T-helper 1 cell (primary cell): ENCODE measurements around the gene SPPL3.
"Not testable (repeated sequence)": the region's sequence is repeated elsewhere in the genome, so short reads cannot be mapped to it uniquely, and the experiment has no call there.

Experiments used
- DNase-seq, 5 donors: peaks; one replicate each; pipeline ENCODE4 v3.0.0-alpha.2; 2012 to 2020

Gene SPPL3

DNA sequence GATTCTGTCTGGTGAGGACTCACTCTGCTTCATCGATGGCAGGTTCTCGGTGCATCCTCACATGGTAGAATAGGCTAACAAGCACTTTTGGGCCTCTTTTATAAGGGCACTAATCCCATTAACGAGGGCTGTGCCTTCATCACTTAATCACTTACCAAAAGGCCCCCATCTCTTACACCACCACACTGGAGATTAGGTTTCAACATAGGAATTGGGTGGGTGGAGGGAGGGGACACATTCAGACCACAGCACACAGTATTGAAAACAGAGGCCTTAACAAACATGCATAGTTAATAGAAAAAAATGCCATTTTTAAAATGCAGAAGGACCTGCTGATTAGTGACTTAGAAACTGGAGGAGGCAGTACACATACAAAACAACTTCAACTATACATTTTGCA lies 61.6 kb downstream of the SPPL3 start:
- DNase-seq: no peak

DNA sequence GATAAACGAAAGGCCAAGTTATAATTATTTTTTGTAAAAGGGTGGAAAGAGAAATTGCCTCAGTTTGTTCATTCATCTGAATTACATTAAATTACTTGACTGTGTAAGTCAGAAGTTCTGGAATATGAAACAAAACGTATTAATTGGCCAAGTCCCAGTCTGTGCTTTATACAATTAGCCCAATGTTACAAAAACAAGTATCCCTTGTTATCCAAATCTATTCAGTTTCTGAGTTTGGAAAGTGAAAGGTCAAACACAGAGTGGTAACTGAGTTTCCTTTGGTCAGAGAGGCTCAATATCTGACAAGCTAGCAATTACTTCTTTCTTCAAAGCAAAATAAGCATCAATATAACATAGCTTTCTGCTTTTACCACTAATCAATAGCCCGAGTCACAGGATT lies 62.6 kb downstream of the SPPL3 start:
- DNase-seq: no peak

DNA sequence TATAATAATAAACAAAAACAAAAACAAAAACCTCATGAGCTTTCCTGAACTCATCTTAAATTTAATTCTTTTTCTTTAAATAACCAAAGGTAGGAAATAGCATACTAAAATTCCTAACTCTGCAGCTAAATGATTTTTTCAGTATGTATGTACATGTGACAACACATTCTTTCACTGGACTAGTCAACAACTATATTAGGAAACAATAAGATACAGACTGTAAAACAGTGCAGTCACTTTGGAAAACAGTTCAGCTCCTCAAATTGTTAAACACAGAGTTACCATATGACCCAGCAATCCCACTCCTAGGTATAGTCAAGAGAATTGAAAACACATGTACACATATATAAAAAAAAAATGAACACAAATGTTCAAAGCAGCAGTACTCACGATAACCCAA lies 64.7 kb downstream of the SPPL3 start:
- DNase-seq: no peak

DNA sequence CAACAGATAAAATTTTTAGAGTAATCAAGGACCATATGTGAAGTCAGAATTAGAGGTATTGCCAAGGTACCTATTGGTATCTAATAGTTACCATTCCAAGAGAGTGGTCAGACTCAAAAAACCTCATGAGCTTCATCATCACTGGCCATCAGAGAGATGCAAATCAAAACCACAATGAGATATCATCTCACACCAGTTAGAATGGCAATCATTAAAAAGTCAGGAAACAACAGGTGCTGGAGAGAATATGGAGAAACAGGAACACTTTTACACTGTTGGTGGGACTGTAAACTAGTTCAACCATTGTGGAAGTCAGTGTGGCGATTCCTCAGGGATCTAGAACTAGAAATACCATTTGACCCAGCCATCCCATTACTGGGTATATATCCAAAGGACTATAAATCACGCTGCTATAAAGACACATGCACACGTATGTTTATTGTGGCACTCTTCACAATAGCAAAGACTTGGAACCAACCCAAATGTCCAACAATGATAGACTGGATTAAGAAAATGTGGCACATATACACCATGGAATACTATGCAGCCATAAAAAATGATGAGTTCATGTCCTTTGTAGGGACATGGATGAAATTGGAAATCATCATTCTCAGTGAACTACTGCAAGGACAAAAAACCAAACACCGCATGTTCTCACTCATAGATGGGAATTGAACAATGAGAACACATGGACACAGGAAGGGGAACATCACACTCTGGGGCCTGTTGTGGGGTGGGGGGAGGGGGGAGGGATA lies 65.4 kb downstream of the SPPL3 start:
- DNase-seq: not testable (repeated sequence)

DNA sequence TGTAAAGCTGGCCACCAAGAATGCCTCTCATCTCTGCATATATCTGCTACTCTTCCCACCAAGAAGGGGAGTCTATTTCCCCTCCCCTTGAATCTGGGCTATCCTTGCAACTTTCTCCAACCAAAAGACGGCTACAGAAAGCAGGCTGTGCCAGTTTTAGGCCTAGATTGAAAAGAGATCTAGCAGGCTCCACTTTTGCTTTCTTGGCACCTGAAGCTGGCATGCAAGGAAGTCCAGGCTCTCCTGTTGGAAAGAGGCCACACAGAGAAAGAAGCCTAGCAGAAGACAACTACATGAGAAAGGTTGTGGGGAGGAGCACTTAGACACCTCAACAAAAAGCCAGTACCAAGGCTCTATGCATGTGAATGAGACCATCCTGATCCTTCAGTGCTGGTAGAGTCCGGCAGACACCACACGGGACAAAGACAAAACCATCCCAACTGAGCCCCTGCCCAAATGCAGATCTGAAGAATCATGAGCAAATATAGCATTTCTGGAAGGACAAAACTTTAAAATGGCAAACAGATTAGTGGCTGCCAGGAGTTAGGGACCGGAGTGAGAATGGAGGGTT lies 68.0 kb downstream of the SPPL3 start:
- no peak for DNase-seq

DNA sequence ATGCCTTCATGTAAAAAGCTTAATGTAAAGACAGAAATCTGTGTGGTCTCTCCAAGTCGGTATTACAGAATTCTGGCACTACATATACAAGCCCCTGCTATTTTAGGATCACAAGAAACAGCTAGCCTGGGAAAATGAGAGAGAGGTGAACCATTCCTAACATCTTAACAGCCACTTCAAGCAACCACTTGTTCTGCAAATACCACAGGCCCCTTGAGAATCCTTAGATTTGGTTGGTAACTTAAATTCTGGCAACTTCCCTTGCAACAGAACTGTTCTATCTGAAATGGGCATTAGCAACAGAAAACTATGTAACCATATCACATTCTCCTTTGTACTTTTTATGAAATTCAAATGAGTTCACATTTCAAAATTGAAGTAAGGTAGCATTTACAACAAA lies 68.5 kb downstream of the SPPL3 start:
- DNase-seq: no peak

GRCh38 chr12:120835304-120835612 lies 68.9 kb downstream of the SPPL3 start:
- no peak for DNase-seq

DNA sequence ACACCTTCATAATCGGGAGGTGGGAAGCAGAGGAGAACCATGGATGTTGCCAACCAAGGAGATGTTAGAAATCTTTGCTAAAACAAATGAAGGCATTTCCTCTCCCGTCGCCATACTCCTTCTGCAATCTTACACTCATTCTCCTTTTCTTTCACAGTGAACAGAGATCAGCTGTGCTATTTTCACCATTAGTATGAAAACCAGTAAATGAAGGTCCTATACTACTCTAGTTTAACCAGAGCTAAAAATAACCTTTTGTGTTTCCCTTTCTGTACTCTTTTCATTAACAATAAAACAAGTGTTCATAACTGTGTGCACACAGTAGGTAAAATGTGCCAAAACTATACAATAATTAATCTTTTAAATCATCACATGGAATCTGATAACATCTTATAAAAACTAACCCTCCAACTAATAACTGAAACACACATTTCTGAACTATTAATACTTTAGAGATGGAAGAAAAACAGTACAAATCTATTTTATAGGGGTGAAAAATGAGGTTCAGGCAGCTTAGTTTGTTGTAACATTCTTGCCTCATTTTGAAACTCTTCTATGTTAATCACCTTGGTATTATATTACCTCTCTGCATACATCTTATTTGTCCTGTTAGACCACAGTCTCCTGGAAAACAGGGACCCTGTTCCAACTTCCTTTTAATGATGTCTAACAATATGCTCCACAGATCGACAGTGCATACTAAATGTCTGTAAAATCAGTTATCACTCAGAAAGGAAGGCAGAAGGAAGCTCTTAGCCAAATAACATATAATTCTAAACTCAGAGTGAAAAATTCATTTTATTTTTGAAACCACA lies 69.5 kb downstream of the SPPL3 start:
- no peak for DNase-seq

- no peak for DNase-seq
Observed at GRCh38 chr12:120833849-120834248, 70.3 kb downstream of the SPPL3 start.

GRCh38 chr12:120832737-120833136 lies 71.4 kb downstream of the SPPL3 start:
- DNase-seq: no peak

GRCh38 chr12:120831648-120832267 lies 72.4 kb downstream of the SPPL3 start:
- DNase-seq: no peak

- DNase-seq: no peak
Observed at GRCh38 chr12:120830966-120831365, 73.2 kb downstream of the SPPL3 start.

- no peak for DNase-seq
Observed at GRCh38 chr12:120830052-120830940, 73.9 kb downstream of the SPPL3 start.

- DNase-seq: no peak
Observed at GRCh38 chr12:120826335-120826734, 77.8 kb downstream of the SPPL3 start.

- DNase-seq: no peak
Observed at GRCh38 chr12:120825337-120825736, 78.8 kb downstream of the SPPL3 start.

- no peak for DNase-seq
Observed at GRCh38 chr12:120822832-120823503, 81.2 kb downstream of the SPPL3 start.

DNA sequence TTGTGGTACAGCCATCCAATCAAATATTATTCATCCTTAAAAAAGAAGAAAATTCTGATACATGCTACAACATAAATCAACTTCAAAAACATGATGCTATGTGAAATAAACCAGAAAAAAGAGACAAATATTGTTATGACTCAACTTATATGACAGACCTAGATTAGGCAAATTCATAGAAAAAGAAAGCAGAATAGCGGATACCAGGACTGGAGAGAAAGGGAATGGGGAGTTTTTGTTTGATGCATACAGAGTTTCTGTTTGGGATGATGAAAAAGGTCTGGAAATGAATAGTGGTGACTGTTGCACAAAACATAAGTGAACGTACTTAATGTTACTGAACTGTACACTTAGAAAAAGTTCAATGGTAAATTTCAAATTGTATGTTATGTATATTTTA lies 82.3 kb downstream of the SPPL3 start:
- DNase-seq: peak in 1 of 5 donors; percentile 50

GRCh38 chr12:120820884-120821510 lies 83.2 kb downstream of the SPPL3 start:
- DNase-seq: peak in 2 of 5 donors; percentile 5 to 59

DNA sequence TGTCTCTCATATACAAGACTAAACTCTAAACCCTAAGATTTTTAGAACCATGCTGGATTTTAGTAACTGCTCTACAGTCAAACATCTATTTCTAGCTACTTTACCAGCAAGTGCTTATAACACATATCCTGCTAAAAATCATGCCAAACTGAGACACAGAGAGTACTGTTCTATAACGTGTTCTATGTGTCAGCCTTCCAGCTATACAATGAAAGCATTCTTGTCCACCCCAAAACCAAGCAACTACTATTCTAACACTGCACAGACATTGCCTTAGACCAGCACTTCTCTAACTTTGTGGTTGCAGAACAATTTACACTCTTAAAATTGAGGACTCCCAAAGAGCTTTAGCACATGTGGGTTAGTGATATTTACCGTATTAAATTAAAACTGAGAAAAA lies 85.7 kb downstream of the SPPL3 start:
- no peak for DNase-seq

DNA sequence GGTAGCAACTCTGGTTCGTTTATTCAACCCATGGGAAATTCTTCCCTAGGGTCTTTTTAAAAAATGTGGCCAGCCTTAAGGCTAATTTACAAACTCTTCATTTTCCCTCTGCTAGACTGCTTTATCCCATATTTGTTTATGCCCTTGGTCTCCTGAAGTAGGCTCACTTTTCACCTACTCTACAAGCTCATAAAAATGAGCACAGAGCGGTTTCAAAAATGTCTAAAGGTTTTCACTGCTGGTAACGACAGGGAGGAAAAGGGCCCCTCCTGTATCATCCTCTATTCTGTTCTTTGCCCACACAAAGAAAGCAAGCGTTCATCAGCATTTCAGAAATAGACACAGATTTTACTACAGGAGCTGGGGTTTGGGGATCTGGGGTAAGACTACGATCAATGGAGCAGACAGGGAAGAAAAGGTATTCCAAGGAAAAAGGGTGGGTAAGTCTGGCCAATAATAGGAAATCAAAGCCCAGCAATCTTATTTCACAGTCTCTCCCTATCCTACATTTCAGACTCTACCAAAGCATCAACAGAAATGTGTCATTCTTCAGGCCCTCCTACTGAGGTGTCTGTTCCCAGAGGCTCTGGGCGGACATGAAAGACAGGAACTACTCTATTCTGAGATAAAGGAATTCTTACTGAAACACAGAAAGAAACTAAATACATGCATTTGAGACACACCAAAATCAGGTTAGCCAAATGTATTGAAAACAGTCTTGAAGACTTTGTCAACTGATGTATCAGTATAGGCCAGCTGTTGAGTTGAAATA lies 86.4 kb downstream of the SPPL3 start:
- no peak for DNase-seq

- no peak for DNase-seq
Observed at GRCh38 chr12:120816363-120816762, 87.8 kb downstream of the SPPL3 start.
